HG03159 (cell line): ENCODE data around the gene SLC25A6.
"Not testable (repeated sequence)": the region's sequence is repeated elsewhere in the genome, so short reads cannot be mapped to it uniquely, and the experiment has no call there.

Source experiments
- ATAC-seq: cut with Tn5 transposase; IDR thresholded peaks from one replicate; pipeline ENCODE4 v1.9.1; 2021; ENCODE audit warnings: mild to moderate bottlenecking, moderate library complexity; ENCODE audit not compliant: unreplicated experiment

The SLC25A6 gene

GRCh38 chrX:1390621-1391369 is 1.1 kb downstream of the SLC25A6 start:
- ATAC-seq, result no peak

- no peak for ATAC-seq
These were observed 2.0 kb downstream of the SLC25A6 start for GRCh38 chrX:1389993-1390285.

GRCh38 chrX:1389181-1389992 is 2.5 kb downstream of the SLC25A6 start:
- no peak for ATAC-seq

GRCh38 chrX:1388651-1389050 is 3.3 kb downstream of the SLC25A6 start:
- no peak for ATAC-seq

- ATAC-seq, result no peak
These were observed 4.7 kb downstream of the SLC25A6 start for GRCh38 chrX:1387141-1387776.

GRCh38 chrX:1386338-1387127 is 5.4 kb downstream of the SLC25A6 start:
- no peak for ATAC-seq

GRCh38 chrX:1385253-1386223 is 6.4 kb downstream of the SLC25A6 start:
- no peak for ATAC-seq

- no peak for ATAC-seq
These were observed 7.2 kb downstream of the SLC25A6 start for GRCh38 chrX:1384658-1385252.

- no peak for ATAC-seq
These were observed 11.2 kb downstream of the SLC25A6 start for GRCh38 chrX:1380672-1381233.

GRCh38 chrX:1378306-1378759 is 13.6 kb downstream of the SLC25A6 start:
- no peak for ATAC-seq

GRCh38 chrX:1368385-1368698 is 23.6 kb downstream of the SLC25A6 start:
- ATAC-seq, result no peak

- ATAC-seq, result not testable (repeated sequence)
These were observed 25.6 kb downstream of the SLC25A6 start for GRCh38 chrX:1366363-1366762.

GRCh38 chrX:1361910-1362309 is 30.0 kb downstream of the SLC25A6 start:
- no peak for ATAC-seq

GRCh38 chrX:1361275-1361674 is 30.6 kb downstream of the SLC25A6 start:
- ATAC-seq, result no peak

- no peak for ATAC-seq
These were observed 31.7 kb downstream of the SLC25A6 start for GRCh38 chrX:1360171-1360570.

GRCh38 chrX:1359477-1359873 is 32.4 kb downstream of the SLC25A6 start:
- no peak for ATAC-seq

- ATAC-seq, result no peak
These were observed 33.0 kb downstream of the SLC25A6 start for GRCh38 chrX:1358793-1359476.

GRCh38 chrX:1357993-1358392 is 33.9 kb downstream of the SLC25A6 start:
- no peak for ATAC-seq
